Measurements from ENCODE around the gene ZNF579.
"Not testable (repeated sequence)": the region's sequence is repeated elsewhere in the genome, so short reads cannot be mapped to it uniquely, and the experiment has no call there.

The ZNF579 gene

GRCh38 chr19:55539090-55539984 is 41.3 kb downstream of the ZNF579 start:
- no peak for DNase-seq (ENCODE audit: low read depth in 2 of 2)

GRCh38 chr19:55538132-55538531 is 42.5 kb downstream of the ZNF579 start:
- DNase-seq (ENCODE audit: low read depth in 2 of 2), result no peak

- no peak for DNase-seq (ENCODE audit: low read depth in 2 of 2)
Observed at GRCh38 chr19:55537741-55538111, 42.9 kb downstream of the ZNF579 start.

GRCh38 chr19:55536951-55537740 is 43.5 kb downstream of the ZNF579 start, which contains the start of gene SBK2:
Gene SBK2 (minus strand): TSS chr19:55537133. CDS start chr19:55536294, 839 bp downstream.
- no peak for DNase-seq (ENCODE audit: low read depth in 2 of 2)

GRCh38 chr19:55536366-55536765 is 44.3 kb downstream of the ZNF579 start:
- DNase-seq (ENCODE audit: low read depth in 2 of 2), result no peak

- no peak for DNase-seq (ENCODE audit: low read depth in 2 of 2)
Observed at GRCh38 chr19:55535965-55536350, 44.7 kb downstream of the ZNF579 start.

GRCh38 chr19:55535173-55535964 is 45.3 kb downstream of the ZNF579 start:
- no peak for DNase-seq (ENCODE audit: low read depth in 2 of 2)

GRCh38 chr19:55534280-55534679 is 46.4 kb downstream of the ZNF579 start:
- not testable (repeated sequence) for DNase-seq (ENCODE audit: low read depth in 2 of 2)

GRCh38 chr19:55530996-55531395 is 49.7 kb downstream of the ZNF579 start:
- DNase-seq (ENCODE audit: low read depth in 2 of 2), result no peak

- DNase-seq (ENCODE audit: low read depth in 2 of 2), result no peak
Observed at GRCh38 chr19:55529636-55530234, 50.9 kb downstream of the ZNF579 start.

GRCh38 chr19:55528030-55528803 is 52.4 kb downstream of the ZNF579 start:
- DNase-seq (ENCODE audit: low read depth in 2 of 2), result no peak

GRCh38 chr19:55527197-55528029 is 53.2 kb downstream of the ZNF579 start:
- DNase-seq (ENCODE audit: low read depth in 2 of 2), result no peak

Data from stimulated activated CD4-positive, alpha-beta T cell treated with anti-CD3 and anti-CD28 coated beads, Interleukin-1b, Interleukin-23, amount 100 ng/mL, for 1 hour (primary cell).